ENCODE measurements around the gene PEX14.

GRCh38 chr1:10625076-10625475, 150.3 kb downstream of the PEX14 start:
- no peak for TF ChIP-seq CTCF (IDR thresholded peaks at IDR 0.05)
- TF ChIP-seq POLR2A (IDR thresholded peaks at IDR 0.05): no peak

Data from uterus (tissue), 2 donors.